HG02870 (cell line): Measurements from ENCODE around the gene SPEM3.

Source experiments
- ATAC-seq: cut with Tn5 transposase; IDR thresholded peaks from one replicate; pipeline ENCODE4 v1.9.1; 2021; ENCODE audit warnings: mild to moderate bottlenecking, moderate library complexity; ENCODE audit not compliant: unreplicated experiment

SPEM3 gene

DNA sequence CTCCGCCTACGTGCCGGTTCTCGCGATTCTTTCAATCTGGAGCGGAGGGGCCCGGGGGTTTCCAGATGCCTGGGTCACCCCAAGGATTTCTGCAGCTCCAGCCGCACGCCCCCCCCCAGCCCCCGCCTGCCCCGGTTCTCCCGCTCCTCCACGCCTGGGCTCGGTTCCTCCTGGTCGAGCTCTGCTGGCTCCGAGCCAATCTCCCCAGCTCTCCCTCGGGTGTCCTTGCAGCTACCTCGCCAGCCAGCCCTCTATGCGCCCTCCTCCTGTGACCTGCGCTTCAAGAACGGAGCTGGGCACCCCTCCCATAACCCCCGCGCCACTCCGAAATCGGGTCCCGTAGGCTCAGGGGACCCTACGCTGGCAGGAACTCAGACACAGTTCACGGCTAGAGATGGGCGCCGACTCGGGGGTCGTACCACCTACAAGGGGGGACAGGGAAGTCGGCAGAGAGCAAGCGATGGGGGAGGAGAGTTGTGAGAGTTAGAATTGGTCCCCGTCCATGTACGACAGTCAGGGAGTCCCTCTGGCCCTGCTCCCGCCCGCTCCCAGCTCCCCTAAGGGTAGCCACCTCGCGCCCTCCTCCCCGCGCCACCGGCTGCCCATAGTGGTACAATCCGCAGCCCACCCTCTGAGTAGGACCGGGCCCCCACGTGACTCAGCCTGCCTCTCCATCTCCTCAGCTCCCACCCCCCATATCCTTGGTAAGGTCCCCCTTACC, 11.6 kb downstream of the SPEM3 start:
- ATAC-seq = no peak

- no peak for ATAC-seq
Measured at GRCh38 chr17:7440834-7441195, 12.2 kb downstream of the SPEM3 start.

GRCh38 chr17:7441266-7441665, 12.6 kb downstream of the SPEM3 start:
- no peak for ATAC-seq

- no peak for ATAC-seq
Measured at GRCh38 chr17:7442142-7442541, 13.5 kb downstream of the SPEM3 start.

GRCh38 chr17:7443499-7444485, 15.1 kb downstream of the SPEM3 start:
- ATAC-seq = no peak

DNA sequence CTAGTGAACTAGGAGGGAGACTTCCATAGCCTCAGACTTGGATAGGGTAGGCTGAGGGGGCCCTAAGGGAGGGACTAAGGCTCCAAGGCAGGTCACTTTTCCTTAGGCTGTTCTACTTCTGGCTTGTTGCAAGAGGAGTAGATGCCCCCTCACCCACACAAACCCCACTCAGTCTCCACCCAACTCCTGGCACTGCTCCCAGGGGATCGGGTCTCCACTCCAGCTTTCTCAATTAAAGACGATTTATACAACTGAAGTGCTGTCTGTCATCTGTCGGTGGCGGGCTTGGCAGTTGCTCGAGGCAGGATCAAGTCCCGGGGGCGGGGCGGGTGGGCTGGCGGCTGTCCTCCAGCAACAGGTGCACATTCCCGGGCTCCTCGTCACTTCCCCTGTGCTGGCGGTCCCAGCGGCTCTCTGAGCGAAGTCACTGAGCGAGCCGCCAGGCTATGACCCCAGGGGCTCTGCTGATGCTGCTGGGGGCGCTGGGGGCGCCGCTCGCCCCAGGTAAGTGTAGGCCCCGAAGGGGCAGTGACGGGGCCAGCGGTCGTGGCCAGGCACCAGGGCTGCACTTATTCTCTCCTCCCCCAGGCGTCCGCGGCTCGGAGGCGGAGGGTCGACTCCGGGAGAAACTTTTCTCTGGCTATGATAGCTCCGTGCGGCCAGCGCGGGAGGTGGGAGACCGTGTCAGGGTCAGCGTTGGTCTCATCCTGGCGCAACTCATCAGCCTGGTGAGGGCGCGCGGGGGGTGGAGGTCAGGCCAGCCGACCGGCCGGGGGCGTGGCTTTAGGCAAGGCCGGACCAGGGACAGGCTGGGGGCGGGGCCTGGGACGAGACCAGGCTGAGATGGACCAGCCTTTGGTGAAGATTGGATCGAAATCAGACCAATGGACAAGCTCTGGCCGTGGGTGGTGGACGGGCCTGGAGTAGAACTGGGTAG, 16.3 kb downstream of the SPEM3 start, which contains the start of gene CHRNB1:
CHRNB1 (plus strand) TSS at position 380 of the 937 bp plus-strand sequence; CDS start at position 447, 67 bp downstream.
- ATAC-seq = no peak

GRCh38 chr17:7445619-7445968, 16.9 kb downstream of the SPEM3 start:
- ATAC-seq = no peak

DNA sequence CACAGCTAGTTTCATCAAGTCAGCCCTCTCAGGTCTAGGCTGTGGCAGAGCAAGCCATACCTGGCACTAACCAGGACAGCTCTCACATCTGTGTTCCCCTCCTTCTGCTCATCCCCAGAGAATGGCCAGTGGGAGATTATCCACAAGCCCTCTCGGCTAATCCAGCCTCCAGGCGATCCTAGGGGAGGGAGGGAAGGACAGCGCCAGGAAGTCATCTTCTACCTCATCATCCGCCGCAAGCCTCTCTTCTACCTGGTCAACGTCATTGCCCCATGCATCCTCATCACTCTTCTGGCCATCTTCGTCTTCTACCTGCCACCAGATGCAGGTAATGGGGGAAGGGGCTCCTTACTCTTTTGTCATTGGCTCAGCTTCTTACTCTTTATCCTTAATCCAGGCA, 19.8 kb downstream of the SPEM3 start:
- ATAC-seq = no peak

- no peak for ATAC-seq
Measured at GRCh38 chr17:7459961-7460545, 31.4 kb downstream of the SPEM3 start.

GRCh38 chr17:7460850-7461660, 32.4 kb downstream of the SPEM3 start:
- no peak for ATAC-seq

- ATAC-seq = no peak
Measured at GRCh38 chr17:7462474-7463371, 34.1 kb downstream of the SPEM3 start.

DNA sequence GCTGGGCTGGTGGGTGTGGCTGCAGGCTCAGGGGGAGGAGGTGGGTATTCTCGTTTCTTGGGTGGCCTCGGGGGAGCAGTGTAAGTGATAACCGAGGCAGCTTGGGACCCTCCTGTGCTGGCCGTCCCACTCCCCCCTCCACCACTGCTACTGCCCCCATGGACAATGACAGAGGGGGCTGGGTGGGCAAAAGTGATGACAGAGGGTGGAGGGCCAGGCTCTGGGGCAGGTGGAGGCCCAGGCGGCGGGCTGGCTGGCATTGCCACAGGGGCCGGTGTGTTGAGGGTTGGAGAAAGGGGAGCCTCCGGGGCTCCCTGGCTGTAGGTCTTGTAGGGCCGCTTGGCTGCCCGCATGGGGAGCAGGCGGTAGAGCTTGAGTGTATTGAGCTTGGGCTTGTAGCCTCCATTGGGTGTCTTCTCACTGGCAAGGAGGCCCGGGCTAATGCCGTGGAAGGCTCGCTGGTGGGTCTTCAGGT, 34.8 kb downstream of the SPEM3 start:
- no peak for ATAC-seq

DNA sequence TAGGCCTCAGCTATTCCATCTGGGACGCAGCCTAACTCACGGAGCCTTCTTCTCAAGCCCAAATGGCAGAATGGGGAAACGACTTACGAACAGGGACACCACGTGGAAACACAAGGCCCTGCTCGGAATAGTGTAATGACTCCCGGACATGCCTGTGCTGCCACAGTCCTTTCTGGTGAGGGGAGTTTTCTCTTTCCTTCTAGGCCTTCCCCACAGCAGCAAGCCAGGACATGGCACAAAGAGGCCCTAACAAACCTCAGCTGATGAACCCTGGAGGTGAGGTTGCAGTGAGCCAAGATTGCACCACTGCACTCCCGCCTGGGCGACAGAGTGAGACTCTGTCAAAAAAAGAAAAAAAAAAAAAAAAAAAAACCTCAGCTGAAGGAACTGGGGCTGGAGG, 35.4 kb downstream of the SPEM3 start:
- ATAC-seq = no peak

- no peak for ATAC-seq
Measured at GRCh38 chr17:7465597-7466275, 37.1 kb downstream of the SPEM3 start.

DNA sequence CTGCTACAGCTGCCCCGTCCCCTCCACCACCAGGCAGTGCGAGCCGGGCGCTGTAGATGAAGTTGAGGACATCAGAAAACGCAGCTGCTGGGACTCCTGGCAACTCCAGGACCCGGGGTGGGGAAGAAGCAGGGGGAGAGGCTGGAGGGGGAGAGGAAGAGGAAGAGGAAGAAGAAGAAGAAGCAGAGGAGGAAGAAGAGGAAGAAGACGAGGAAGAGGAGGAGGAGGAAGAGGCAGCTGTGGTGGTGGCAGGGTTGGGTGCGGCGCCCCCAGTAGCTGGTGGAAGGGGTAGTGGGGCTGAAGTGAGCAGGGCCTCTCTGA, 37.6 kb downstream of the SPEM3 start:
- no peak for ATAC-seq

DNA sequence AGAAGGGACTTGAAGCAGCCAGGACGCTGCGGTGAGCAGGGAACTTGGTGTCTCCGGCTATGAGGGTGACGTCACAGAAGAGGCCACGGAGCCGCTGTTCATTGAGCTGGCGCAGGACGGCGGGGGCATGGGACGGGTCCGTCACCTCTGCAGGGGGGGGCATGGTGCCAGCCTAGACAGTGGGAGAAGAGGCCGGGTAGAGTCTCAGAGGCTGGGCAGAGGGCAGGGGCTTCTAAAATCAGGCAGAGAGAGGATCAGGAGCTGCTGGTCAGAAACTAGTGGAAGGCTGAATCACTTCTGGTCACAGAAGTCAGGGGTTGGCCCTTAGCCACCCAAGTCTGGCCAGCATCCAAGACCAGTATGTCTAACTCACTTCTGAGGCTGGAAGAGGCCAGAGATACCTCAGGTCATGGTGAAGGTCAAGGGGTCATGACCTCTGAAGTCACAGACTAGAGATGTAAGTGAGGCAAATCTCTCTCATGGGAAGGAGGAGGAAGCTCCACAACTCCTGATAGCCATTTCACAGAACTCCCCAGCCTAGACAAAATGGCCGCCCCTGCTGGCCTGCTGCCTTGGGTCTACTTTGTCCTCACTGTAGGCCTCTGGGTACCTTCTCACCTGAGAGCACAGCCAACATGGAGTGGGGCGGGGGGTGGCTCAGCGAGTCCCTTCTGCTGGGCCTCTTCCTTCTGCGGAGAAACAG, 38.1 kb downstream of the SPEM3 start:
- no peak for ATAC-seq

GRCh38 chr17:7467498-7467897, 38.8 kb downstream of the SPEM3 start:
- ATAC-seq = no peak

GRCh38 chr17:7468290-7468689, 39.6 kb downstream of the SPEM3 start:
- ATAC-seq = no peak
